Measurements from ENCODE around the gene PPIF. TPM values are rescaled to one million over a fixed set of nuclear protein-coding genes. Genes with fewer than 3 reads are reported as not detected.
A peak's percentile ranks its signal among the peaks of the same experiment; 100 is the strongest.

Gene PPIF
- total RNA-seq, 1 donor from 2014 or later = 16.2 TPM

GRCh38 chr10:79378647-79379511 is 31.6 kb downstream of the PPIF start:
- TF ChIP-seq CTCF (IDR thresholded peaks at IDR 0.05) = no peak
- no peak overlapping the region for H3K4me3 Mint-ChIP-seq (ENCODE audit: unreplicated experiment)
- peak; percentile 68 for DNase-seq (ENCODE audit: low spot score)
- H3K9me3 Mint-ChIP-seq (ENCODE audit: low read depth) = no peaks in the 10 kb centered on the region
- H3K36me3 Mint-ChIP-seq (ENCODE audit: low read depth) = no peaks in the 10 kb centered on the region
- no peaks in the 10 kb centered on the region for H3K27me3 Mint-ChIP-seq (ENCODE audit: low read depth)
- H3K27ac Mint-ChIP-seq (ENCODE audit: unreplicated experiment) = no peak overlapping the region
- peaks cover 47% of the 10 kb centered on the region for H3K4me1 Mint-ChIP-seq (ENCODE audit: low read depth)

GRCh38 chr10:79379512-79380124 is 32.3 kb downstream of the PPIF start:
- H3K36me3 Mint-ChIP-seq (ENCODE audit: low read depth) = no peaks in the 10 kb centered on the region
- peaks cover 45% of the 10 kb centered on the region for H3K4me1 Mint-ChIP-seq (ENCODE audit: low read depth)
- no peak overlapping the region for H3K4me3 Mint-ChIP-seq (ENCODE audit: unreplicated experiment)
- DNase-seq (ENCODE audit: low spot score) = peak; percentile 84
- TF ChIP-seq CTCF (IDR thresholded peaks at IDR 0.05) = no peak
- no peaks in the 10 kb centered on the region for H3K27me3 Mint-ChIP-seq (ENCODE audit: low read depth)
- no peaks in the 10 kb centered on the region for H3K9me3 Mint-ChIP-seq (ENCODE audit: low read depth)
- H3K27ac Mint-ChIP-seq (ENCODE audit: unreplicated experiment) = peak overlapping the region; percentile 46

GRCh38 chr10:79380125-79380945 is 33.1 kb downstream of the PPIF start:
- H3K27ac Mint-ChIP-seq (ENCODE audit: unreplicated experiment) = peak overlapping the region; percentile 46
- H3K4me1 Mint-ChIP-seq (ENCODE audit: low read depth) = peaks cover 38% of the 10 kb centered on the region
- no peaks in the 10 kb centered on the region for H3K27me3 Mint-ChIP-seq (ENCODE audit: low read depth)
- no peaks in the 10 kb centered on the region for H3K9me3 Mint-ChIP-seq (ENCODE audit: low read depth)
- peak; percentile 72 for DNase-seq (ENCODE audit: low spot score)
- H3K4me3 Mint-ChIP-seq (ENCODE audit: unreplicated experiment) = no peak overlapping the region
- TF ChIP-seq CTCF (IDR thresholded peaks at IDR 0.05) = no peak
- no peaks in the 10 kb centered on the region for H3K36me3 Mint-ChIP-seq (ENCODE audit: low read depth)

GRCh38 chr10:79380946-79381721 is 33.9 kb downstream of the PPIF start:
- peak overlapping the region; percentile 78 for H3K27ac Mint-ChIP-seq (ENCODE audit: unreplicated experiment)
- no peaks in the 10 kb centered on the region for H3K36me3 Mint-ChIP-seq (ENCODE audit: low read depth)
- peaks cover 33% of the 10 kb centered on the region for H3K4me1 Mint-ChIP-seq (ENCODE audit: low read depth)
- H3K9me3 Mint-ChIP-seq (ENCODE audit: low read depth) = no peaks in the 10 kb centered on the region
- no peak overlapping the region for H3K4me3 Mint-ChIP-seq (ENCODE audit: unreplicated experiment)
- no peak for TF ChIP-seq CTCF (IDR thresholded peaks at IDR 0.05)
- H3K27me3 Mint-ChIP-seq (ENCODE audit: low read depth) = no peaks in the 10 kb centered on the region
- DNase-seq (ENCODE audit: low spot score) = no peak
